MG63 (cell line): Measurements from ENCODE around the gene TEDC2. TPM values are rescaled to one million over a fixed set of nuclear protein-coding genes. Genes with fewer than 3 reads are reported as not detected.
"Not testable (repeated sequence)": the region's sequence is repeated elsewhere in the genome, so short reads cannot be mapped to it uniquely, and the experiment has no call there.

Experiments used
- DNase-seq: peaks from one replicate; pipeline ENCODE4 v3.0.0-alpha.2; 2020
- H3K27me3 ChIP-seq: fragments of 250-450 bp; sonication (Bioruptor Pico); 2 replicates; pipeline ENCODE4 v1.5.1; 2020; ENCODE audit warnings: mild to moderate bottlenecking, moderate library complexity
- H3K36me3 ChIP-seq: fragments of 250-450 bp; sonication (Bioruptor Pico); 2 replicates; pipeline ENCODE4 v1.5.1; 2020; ENCODE audit warnings: mild to moderate bottlenecking, moderate library complexity
- H3K4me3 ChIP-seq: fragments of 250-450 bp; sonication (Bioruptor Pico); 2 replicates; pipeline ENCODE4 v1.5.1; 2020; ENCODE audit warnings: mild to moderate bottlenecking, moderate library complexity
- H3K9me3 ChIP-seq: fragments of 250-450 bp; sonication (Bioruptor Pico); 2 replicates; pipeline ENCODE4 v1.5.1; 2020; ENCODE audit warnings: mild to moderate bottlenecking, moderate library complexity
- total RNA-seq: library from RNA; depleted of rRNA; stranded (reverse); fragments of >200 nt; shearing (Covaris generic); gene quantifications from 2 replicates; pipeline ENCODE4 v1.2.3, GENCODE V29; 2014; ENCODE audit warnings: low replicate concordance

The TEDC2 gene
- total RNA-seq, 1 experiment from 2014 or later: 38.6 TPM

- Histone ChIP-seq H3K9me3 (no peaks in the 10 kb centered on the region), H3K4me3 (no peak overlapping the region), H3K36me3 (peaks cover 70% of the 10 kb centered on the region), H3K27me3 (no peaks in the 10 kb centered on the region)
- no peak for DNase-seq
Observed at GRCh38 chr16:2432801-2433505, 27.0 kb upstream of the TEDC2 start.

DNA sequence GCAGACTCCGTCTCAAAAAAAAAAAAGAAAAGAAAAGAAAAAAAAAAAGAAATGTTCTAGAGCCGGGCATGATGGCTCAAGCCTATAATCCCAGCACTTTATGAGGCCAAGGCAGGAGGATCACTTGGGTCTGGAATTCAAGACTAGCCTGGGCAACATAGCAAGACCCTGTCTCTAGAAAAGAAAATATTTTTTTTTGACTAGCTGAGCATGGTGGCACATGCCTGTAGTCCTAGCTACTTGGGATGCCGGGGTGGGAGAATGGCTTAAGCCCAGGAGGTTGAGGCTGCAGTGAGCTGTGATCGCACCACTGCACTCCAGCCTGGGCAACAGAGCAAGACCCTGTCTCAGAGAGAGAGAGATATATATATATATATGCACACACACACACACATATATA, 24.7 kb upstream of the TEDC2 start:
- not testable (repeated sequence) for H3K9me3 ChIP-seq
- H3K36me3 ChIP-seq: peaks cover 92% of the 10 kb centered on the region

GRCh38 chr16:2436110-2436509, 23.8 kb upstream of the TEDC2 start:
- Histone ChIP-seq H3K36me3 (peaks cover 90% of the 10 kb centered on the region), H3K9me3 (no peaks in the 10 kb centered on the region), H3K27me3 (no peaks in the 10 kb centered on the region), H3K4me3 (no peak overlapping the region)
- DNase-seq: no peak

More for the DNA sequence above, 24.7 kb upstream of the TEDC2 start:
- not testable (repeated sequence) for H3K4me3 ChIP-seq, DNase-seq, H3K27me3 ChIP-seq

DNA sequence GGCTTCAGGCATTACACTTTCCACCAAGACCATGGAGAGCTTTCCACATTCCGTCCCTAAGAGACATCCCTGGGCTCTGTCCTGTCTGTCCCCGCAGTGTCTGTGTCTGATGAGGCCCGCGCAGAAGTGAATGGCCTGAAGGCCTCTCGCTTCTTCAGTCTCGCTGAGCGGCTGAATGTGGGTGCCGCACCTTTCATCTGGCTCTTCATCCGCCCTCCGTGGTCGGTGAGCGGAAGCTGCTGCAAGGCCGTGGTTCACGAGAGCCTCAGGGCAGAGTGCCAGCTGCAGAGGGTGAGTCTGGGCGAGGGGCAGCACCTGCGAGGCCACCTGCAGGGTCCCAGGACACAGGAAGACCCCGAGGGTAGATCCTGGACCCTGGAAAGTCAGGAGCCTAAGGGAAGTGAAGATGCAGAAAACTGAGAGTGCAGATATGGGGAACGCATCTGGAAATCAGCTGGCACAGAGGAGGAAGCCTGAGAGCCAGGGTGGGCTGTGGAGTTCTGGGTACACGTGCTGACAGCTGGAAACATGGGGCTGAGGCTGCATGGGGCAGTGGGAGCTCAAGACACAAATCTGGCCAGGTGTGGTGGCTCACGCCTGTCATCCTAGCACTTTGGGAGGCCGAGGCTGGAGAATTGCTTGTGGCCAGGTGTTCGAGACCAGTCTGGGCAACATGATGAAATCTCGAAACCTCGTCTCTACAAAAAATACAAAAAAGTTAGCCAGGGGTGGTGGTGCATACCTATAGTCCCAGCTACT, 22.7 kb upstream of the TEDC2 start:
- Histone ChIP-seq H3K27me3 (no peaks in the 10 kb centered on the region), H3K4me3 (no peak overlapping the region), H3K36me3 (peaks cover 87% of the 10 kb centered on the region), H3K9me3 (no peaks in the 10 kb centered on the region)
- no peak for DNase-seq

DNA sequence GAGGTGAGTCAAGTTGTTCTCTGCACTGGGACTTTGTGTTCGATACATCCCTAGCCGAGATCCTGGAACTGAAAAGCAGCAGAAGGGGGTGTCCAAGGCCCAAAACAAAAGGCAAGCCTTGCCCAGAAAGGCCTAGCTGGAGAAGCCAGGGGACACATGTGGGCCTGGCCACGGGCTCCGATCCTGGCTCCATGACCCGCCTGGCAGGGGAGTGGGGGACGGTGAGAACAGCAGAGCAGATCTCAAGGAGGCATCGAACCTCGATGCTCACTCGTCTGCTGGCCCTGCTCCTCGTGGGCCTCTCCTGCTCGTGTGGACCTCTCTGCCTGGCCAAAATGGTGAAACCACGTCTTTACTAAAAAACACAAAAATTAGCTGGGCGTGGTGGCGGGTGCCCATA, 21.8 kb upstream of the TEDC2 start:
- no peak for DNase-seq
- Histone ChIP-seq H3K9me3 (no peaks in the 10 kb centered on the region), H3K4me3 (no peak overlapping the region), H3K27me3 (no peaks in the 10 kb centered on the region), H3K36me3 (peaks cover 79% of the 10 kb centered on the region)

DNA sequence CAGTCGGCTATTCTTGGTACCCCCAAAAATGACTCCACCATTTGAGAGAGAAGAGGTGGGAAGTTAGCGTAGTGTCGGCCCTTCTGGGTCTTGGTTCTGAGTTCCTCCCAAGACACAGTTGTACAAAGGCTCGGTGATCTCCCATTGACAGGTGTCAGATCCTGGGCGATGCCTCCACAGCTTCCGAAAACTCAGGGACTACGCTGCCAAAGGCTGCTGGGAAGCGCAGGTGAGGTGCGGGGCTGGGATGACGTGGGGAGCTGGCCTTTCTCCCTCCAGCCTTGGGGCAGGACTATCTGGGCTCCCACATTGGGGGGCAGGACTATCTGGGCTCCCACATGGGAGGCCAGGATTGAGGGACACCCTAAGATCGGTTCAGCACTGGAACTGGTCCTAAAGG, 20.3 kb upstream of the TEDC2 start:
- DNase-seq: no peak
- Histone ChIP-seq H3K36me3 (peaks cover 71% of the 10 kb centered on the region), H3K4me3 (no peak overlapping the region), H3K9me3 (no peaks in the 10 kb centered on the region), H3K27me3 (no peaks in the 10 kb centered on the region)

DNA sequence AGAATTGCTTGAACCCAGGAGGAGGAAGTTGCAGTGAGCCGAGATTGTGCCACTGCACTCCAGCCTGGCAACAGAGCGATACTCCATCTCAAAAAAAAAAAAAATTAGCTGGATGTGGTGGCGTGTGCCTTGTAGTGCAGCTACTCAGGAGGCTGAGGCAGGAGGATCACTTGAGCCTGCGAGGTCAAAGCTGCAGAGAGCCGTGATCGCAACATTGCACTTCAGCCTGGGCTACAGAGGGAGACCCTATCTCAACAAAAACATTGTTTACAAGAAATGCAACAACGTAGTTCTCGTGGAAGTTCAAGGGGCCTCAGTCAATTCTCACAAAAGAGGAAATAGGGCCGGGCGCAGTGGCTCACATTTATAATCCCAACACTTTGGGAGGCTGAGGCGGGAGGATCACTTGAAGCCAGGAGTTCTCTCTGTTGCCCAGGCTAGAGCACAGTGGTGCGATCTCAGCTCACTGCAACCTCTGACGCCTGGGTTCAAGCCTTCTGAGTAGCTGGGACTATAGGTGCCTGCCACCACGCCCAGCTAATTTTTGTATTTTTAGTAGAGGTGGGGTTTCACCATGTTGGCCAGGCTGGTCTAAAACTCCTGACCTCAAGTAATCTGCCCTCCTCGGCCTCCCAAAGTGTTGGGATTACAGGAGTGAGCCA, 18.6 kb upstream of the TEDC2 start:
- H3K9me3 ChIP-seq, DNase-seq, H3K27me3 ChIP-seq, H3K4me3 ChIP-seq: not testable (repeated sequence)
- H3K36me3 ChIP-seq: peaks cover 78% of the 10 kb centered on the region

DNA sequence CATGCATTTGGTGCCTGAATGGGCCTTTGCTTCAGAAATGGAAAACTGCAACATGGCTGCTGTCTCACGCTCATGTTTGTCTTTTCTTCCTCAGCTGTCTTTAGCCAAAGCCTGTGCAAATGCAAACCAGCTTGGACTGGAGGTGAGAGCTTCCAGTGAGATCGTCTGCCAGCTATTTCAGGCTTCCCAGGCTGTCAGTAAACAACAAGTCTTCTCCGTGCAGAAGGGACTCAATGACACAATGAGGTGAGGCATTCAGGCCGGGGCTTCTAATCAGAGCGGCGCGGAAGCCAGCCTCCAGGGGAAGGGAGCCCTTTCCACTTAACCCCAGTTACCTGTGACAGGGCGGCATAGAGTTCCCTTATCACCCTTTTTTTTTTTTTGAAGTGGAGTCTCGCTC, 16.4 kb upstream of the TEDC2 start:
- H3K36me3 ChIP-seq: peaks cover 76% of the 10 kb centered on the region
- H3K4me3 ChIP-seq: no peak overlapping the region
- no peak for DNase-seq
- H3K27me3 ChIP-seq: no peaks in the 10 kb centered on the region
- H3K9me3 ChIP-seq: no peaks in the 10 kb centered on the region

DNA sequence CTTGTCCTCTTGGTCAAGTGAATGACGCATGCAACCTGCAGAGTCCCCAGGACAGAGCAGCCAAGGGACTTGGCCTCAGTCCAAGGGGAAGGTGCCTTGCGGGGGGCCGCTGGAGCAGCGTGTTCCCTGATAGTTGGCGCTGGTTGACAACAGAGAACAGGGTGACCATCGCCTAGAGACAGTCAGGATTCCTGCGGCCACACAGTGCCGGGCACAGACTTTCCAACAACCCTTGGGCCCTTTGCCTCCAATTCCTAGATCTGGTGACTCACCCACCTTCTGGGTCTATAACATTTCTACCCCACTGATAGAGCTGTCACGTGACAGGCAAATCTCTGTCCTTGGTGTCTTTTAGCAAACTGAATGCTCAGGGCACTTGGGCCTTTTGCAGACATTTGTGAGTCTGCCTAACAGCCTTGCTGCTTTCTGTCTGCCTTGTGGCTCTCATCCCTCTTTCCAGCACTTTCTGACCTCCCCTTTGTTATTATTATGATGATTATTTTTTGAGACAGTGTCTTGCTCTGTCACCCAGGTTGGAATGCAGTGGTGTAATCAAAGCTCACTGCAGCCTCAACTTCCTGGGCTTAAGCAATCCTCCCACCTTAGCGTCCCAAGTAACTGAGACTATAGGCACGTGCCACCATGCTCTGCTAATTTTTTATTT, 11.9 kb upstream of the TEDC2 start:
- peaks cover 74% of the 10 kb centered on the region for H3K36me3 ChIP-seq
- H3K27me3 ChIP-seq: no peaks in the 10 kb centered on the region
- no peak for DNase-seq
- no peak overlapping the region for H3K4me3 ChIP-seq
- no peaks in the 10 kb centered on the region for H3K9me3 ChIP-seq

DNA sequence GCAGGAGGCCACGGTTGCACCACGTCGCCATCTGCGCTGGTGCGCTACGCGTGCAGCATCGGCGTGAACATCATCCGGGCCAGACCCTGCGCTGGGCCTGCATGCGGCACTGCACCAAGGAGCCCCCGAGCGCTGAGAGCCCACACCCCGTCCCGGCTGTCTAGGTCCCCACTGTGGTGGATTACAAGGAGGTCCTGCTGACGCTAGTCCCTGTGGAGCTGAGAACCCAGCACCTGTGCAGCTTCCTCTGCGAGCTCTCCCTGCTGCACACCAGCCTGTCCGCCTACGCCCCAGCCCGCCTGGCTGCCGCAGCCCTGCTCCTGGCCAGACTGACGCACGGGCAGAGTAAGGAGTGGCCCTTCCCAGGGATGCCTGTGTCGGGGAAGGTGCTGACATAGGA, 10.8 kb upstream of the TEDC2 start:
- Histone ChIP-seq H3K4me3 (no peak overlapping the region), H3K27me3 (no peaks in the 10 kb centered on the region), H3K36me3 (peaks cover 79% of the 10 kb centered on the region), H3K9me3 (no peaks in the 10 kb centered on the region)
- DNase-seq: no peak

DNA sequence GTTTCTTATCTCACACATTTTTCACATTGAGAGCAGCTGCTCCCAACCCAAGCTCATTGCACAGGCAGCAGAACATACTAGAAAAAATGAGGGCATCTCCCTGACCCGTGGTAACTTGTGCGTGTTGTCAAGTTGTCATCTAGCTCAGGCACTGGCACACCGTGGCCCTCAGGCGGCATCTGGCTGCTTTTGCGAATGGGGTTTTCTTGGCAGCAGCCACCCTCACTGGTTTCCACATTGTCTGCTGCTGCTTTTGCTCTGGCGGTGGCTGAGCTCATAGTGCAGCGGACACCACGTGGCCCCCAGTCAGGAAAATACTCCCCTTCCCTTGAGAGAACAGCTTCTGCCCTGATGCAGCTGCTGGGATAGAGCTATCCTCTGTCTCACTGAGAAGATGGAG, 9.4 kb upstream of the TEDC2 start:
- no peak for DNase-seq
- Histone ChIP-seq H3K36me3 (peaks cover 82% of the 10 kb centered on the region), H3K27me3 (no peaks in the 10 kb centered on the region), H3K4me3 (no peak overlapping the region), H3K9me3 (no peaks in the 10 kb centered on the region)

- Histone ChIP-seq H3K36me3 (peaks cover 82% of the 10 kb centered on the region), H3K4me3 (no peak overlapping the region), H3K27me3 (no peaks in the 10 kb centered on the region), H3K9me3 (no peaks in the 10 kb centered on the region)
- DNase-seq: no peak
Observed at GRCh38 chr16:2450975-2451381, 8.9 kb upstream of the TEDC2 start.

GRCh38 chr16:2451851-2452320, 8.0 kb upstream of the TEDC2 start:
- Histone ChIP-seq H3K4me3 (no peak overlapping the region), H3K27me3 (no peaks in the 10 kb centered on the region), H3K9me3 (no peaks in the 10 kb centered on the region), H3K36me3 (peaks cover 82% of the 10 kb centered on the region)
- no peak for DNase-seq

GRCh38 chr16:2452650-2453049, 7.3 kb upstream of the TEDC2 start:
- H3K9me3 ChIP-seq: no peaks in the 10 kb centered on the region
- H3K27me3 ChIP-seq: no peaks in the 10 kb centered on the region
- H3K4me3 ChIP-seq: no peak overlapping the region
- DNase-seq: no peak
- peaks cover 84% of the 10 kb centered on the region for H3K36me3 ChIP-seq

DNA sequence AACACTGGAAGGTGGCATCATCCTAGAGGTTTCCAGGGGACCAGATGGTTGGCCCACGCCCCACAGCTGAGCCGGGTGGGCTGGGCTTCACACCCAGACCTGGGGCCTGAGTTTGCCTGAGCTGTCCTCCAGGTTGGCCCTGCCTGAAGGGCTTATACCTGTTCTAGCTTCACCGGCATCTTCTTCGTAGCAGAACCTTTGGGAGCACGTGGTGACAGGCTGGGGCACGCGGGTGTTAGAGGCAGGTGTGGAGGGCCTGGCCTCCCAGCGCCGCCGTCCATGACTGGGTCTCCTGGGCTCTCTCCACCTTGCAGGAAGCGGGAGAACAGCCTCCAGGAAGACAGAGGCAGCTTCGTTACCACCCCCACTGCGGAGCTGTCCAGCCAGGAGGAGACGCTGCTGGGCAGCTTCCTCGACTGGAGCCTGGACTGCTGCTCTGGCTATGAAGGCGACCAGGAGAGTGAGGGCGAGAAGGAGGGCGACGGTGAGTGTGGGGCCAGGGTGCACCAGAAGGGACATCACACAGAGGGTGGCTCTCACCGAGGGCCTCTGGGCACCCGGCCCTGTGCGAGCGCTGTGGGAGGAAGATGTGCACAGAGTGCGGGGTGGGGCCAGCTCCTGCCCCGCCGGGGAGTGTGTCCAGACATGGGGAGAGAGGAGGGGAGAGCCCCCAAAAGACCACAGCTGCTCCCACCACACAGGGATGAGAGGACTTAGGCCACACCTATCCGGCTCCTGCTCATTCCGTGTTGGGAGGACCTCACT, 4.6 kb upstream of the TEDC2 start:
- Histone ChIP-seq H3K4me3 (no peak overlapping the region), H3K9me3 (no peaks in the 10 kb centered on the region), H3K36me3 (peaks cover 65% of the 10 kb centered on the region), H3K27me3 (no peaks in the 10 kb centered on the region)
- DNase-seq: no peak

DNA sequence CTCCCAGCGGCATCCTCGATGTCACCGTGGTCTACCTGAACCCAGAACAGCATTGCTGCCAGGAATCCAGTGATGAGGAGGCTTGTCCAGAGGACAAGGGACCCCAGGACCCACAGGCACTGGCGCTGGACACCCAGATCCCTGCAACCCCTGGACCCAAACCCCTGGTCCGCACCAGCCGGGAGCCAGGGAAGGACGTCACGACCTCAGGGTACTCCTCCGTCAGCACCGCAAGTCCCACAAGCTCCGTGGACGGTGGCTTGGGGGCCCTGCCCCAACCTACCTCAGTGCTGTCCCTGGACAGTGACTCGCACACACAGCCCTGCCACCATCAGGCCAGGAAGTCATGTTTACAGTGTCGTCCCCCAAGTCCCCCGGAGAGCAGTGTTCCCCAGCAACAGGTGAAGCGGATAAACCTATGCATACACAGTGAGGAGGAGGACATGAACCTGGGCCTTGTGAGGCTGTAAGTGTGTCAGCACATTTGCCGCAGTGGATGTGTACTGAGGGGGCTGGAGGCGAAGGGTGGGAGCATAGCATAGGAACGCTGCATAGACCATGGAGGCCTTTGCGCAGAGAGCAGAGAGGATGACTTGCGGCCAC, 3.3 kb upstream of the TEDC2 start:
- H3K27me3 ChIP-seq: no peaks in the 10 kb centered on the region
- H3K4me3 ChIP-seq: no peak overlapping the region
- H3K36me3 ChIP-seq: peaks cover 70% of the 10 kb centered on the region

More for the DNA sequence above, 3.3 kb upstream of the TEDC2 start:
- no peaks in the 10 kb centered on the region for H3K9me3 ChIP-seq
- no peak for DNase-seq
